ENCODE data around the gene VPS52. TPM values are rescaled to one million over a fixed set of nuclear protein-coding genes. Genes with fewer than 3 reads are reported as not detected.

Gene VPS52
- total and polyA plus RNA-seq, 9 of the 15 experiments (the other 6 are each of a cell fraction or from before 2014, with no cell fraction given) = 24.4 to 103 (median 40.2) TPM

GRCh38 chr6:33279971-33280511 lies 8.4 kb upstream of the VPS52 start:
- Histone ChIP-seq H4K20me1 (replicated peaks; ENCODE audit: control insufficient read depth, insufficient read depth, low read length) (peaks cover 18% of the 10 kb centered on the region), H3K27ac (ENCODE audit: extremely low read depth, low read depth, low read length) (no peak overlapping the region), H3K4me3 (no peak overlapping the region), H3K79me2 (ENCODE audit: control insufficient read depth, insufficient read depth, low read length) (peaks cover 15% of the 10 kb centered on the region), H3K9ac (ENCODE audit: insufficient read depth in 1 of 2, low read depth in 2 of 2, low read length in 2 of 2) (peak overlapping the region in 1 of 2 experiments; percentile 30; a peak in 2 of 4 replicates), H3K4me1 (replicated peaks in 1 of 2; ENCODE audit: control insufficient read depth in 2 of 2, insufficient read depth in 2 of 2, low read length in 2 of 2) (peaks cover 21 to 39% of the 10 kb centered on the region in 2 experiments; a peak in 4 of 5 replicates), H3K9me3 (replicated peaks; ENCODE audit: control insufficient read depth, insufficient read depth, low read depth, low read length) (no peaks in the 10 kb centered on the region), H3K4me2 (ENCODE audit: insufficient read depth, low read length) (no peak overlapping the region; the same call in 1 of the 2 replicates), H3K9me1 (ENCODE audit: control insufficient read depth, insufficient read depth, low read length) (no peaks in the 10 kb centered on the region), H2AFZ (ENCODE audit: low read depth, low read length) (no peak overlapping the region), H3K36me3 (ENCODE audit: control insufficient read depth, insufficient read depth, low read length) (peaks cover 90% of the 10 kb centered on the region), H3K27me3 (ENCODE audit: control insufficient read depth in 2 of 2, insufficient read depth in 2 of 2, low read length in 2 of 2) (no peaks in the 10 kb centered on the region)
- ATAC-seq (peak; percentile 73), FAIRE-seq (peak; percentile 93), DNase-seq (ENCODE audit: extremely low read depth in 1 of 4, low spot score in 3 of 4) (peak; percentile 76 to 90 (median 82))
- in situ Hi-C loops (cut with MboI) = loop anchor here (10.0 kb wide), 1 partner anchor 125 kb away; no protein-coding TSS in a partner anchor
- intact Hi-C loops (cut with micrococcal nuclease) = loop anchor here (1.0 to 10.0 kb wide), 5 partner anchors 19 to 295 kb away; no protein-coding TSS in a partner anchor
- 58% methylated on average over 5 of the region's 5 CpGs for WGBS (ENCODE audit: insufficient coverage, low coverage, missing lambda C conversion rate)
- no TSS peak for BruUV-seq (replicated peaks)
- ChIA-PET CTCF (ENCODE audit: low intra/inter-chr PET ratio) (interaction anchor here (1.2 to 6.6 kb wide), 7 partner anchors 19 to 146 kb away, joined by 5 to 64 read pairs (median 14); partner anchors contain the start of genes CUTA, KIFC1 and RGL2), POLR2A (interaction anchor here (0.6 to 8.1 kb wide), 6 partner anchors 8 to 96 kb away, joined by 3 to 90 read pairs (median 6); partner anchors contain the start of genes PFDN6, RPS18, VPS52 and WDR46)
- TF ChIP-seq FOXM1 (IDR thresholded peaks at IDR 0.05; ENCODE audit: low read depth) (no peak), FOXM1 (CRISPR knock-in tag; IDR thresholded peaks at IDR 0.05; ENCODE audit: low read depth) (no peak), TAF9B (IDR thresholded peaks at IDR 0.05; ENCODE audit: partially characterized antibody) (no peak), NR1H2 (CRISPR knock-in tag; IDR thresholded peaks at IDR 0.05) (no peak), ZNF274 (IDR thresholded peaks at IDR 0.05; ENCODE audit: borderline replicate concordance, low read depth, low read length) (no peak), MBD1 (CRISPR knock-in tag; IDR thresholded peaks at IDR 0.05) (no peak), COPS2 (conservative IDR thresholded peaks at IDR 0.05) (no peak), PTTG1 (tag; IDR thresholded peaks at IDR 0.05; ENCODE audit: low read depth) (no peak), ZBTB34 (CRISPR knock-in tag; IDR thresholded peaks at IDR 0.05) (no peak), GABPB1 (CRISPR knock-in tag; IDR thresholded peaks at IDR 0.05) (peak; percentile 85), JUNB (CRISPR knock-in tag; conservative IDR thresholded peaks at IDR 0.05) (no peak), ZNF217 (CRISPR knock-in tag; IDR thresholded peaks at IDR 0.05) (no peak), SMAD2 (IDR thresholded peaks at IDR 0.05; ENCODE audit: low read depth, low read length) (no peak), NFATC3 (IDR thresholded peaks at IDR 0.05) (no peak), ERF (CRISPR knock-in tag; IDR thresholded peaks at IDR 0.05) (no peak), IRF9 (tag; IDR thresholded peaks at IDR 0.05) (no peak), LEF1 (IDR thresholded peaks at IDR 0.05) (no peak), TBL1XR1 (IDR thresholded peaks at IDR 0.05; ENCODE audit: low read length in 2 of 2) (peak in 1 of 2 experiments; percentile 39; a peak in 1 of 4 replicates), MYC (IDR thresholded peaks at IDR 0.05; ENCODE audit: low read depth, low read length) (peak; percentile 49), MYC (CRISPR knock-in tag; IDR thresholded peaks at IDR 0.05; ENCODE audit: borderline replicate concordance, low read depth) (no peak)
